Measurements from ENCODE around the gene KLHDC8A.
A peak's percentile ranks its signal among the peaks of the same experiment; 100 is the strongest.

- TF ChIP-seq FOXA1 (IDR thresholded peaks at IDR 0.05), result no peak
- no peak for TF ChIP-seq FOXA1 (CRISPR knock-in tag; IDR thresholded peaks at IDR 0.05)
- no peak for TF ChIP-seq FOSL2 (CRISPR knock-in tag; IDR thresholded peaks at IDR 0.05)
- no peak for TF ChIP-seq TARDBP (CRISPR knock-in tag; IDR thresholded peaks at IDR 0.05)
- no peak for TF ChIP-seq EP300 (IDR thresholded peaks at IDR 0.05; ENCODE audit: low read depth in 2 of 2, low read length in 2 of 2)
- TF ChIP-seq EP300 (CRISPR knock-in tag; IDR thresholded peaks at IDR 0.05; ENCODE audit: borderline replicate concordance), result no peak
- TF ChIP-seq TAF1 (CRISPR knock-in tag; IDR thresholded peaks at IDR 0.05), result no peak
- TF ChIP-seq ZNF549 (CRISPR knock-in tag; IDR thresholded peaks at IDR 0.05), result no peak
- TF ChIP-seq ZNF121 (CRISPR knock-in tag; IDR thresholded peaks at IDR 0.05), result no peak
- TF ChIP-seq ZNF576 (CRISPR knock-in tag; IDR thresholded peaks at IDR 0.05), result no peak
- no peak for TF ChIP-seq MYNN (CRISPR knock-in tag; IDR thresholded peaks at IDR 0.05; ENCODE audit: low read depth)
- TF ChIP-seq, protein P1, sequence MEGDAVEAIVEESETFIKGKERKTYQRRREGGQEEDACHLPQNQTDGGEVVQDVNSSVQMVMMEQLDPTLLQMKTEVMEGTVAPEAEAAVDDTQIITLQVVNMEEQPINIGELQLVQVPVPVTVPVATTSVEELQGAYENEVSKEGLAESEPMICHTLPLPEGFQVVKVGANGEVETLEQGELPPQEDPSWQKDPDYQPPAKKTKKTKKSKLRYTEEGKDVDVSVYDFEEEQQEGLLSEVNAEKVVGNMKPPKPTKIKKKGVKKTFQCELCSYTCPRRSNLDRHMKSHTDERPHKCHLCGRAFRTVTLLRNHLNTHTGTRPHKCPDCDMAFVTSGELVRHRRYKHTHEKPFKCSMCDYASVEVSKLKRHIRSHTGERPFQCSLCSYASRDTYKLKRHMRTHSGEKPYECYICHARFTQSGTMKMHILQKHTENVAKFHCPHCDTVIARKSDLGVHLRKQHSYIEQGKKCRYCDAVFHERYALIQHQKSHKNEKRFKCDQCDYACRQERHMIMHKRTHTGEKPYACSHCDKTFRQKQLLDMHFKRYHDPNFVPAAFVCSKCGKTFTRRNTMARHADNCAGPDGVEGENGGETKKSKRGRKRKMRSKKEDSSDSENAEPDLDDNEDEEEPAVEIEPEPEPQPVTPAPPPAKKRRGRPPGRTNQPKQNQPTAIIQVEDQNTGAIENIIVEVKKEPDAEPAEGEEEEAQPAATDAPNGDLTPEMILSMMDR (CRISPR knock-in tag; IDR thresholded peaks at IDR 0.05), result no peak
- no peak for TF ChIP-seq ZSCAN21 (CRISPR knock-in tag; IDR thresholded peaks at IDR 0.05; ENCODE audit: borderline replicate concordance)
- no peak for TF ChIP-seq IKZF4 (CRISPR knock-in tag; IDR thresholded peaks at IDR 0.05; ENCODE audit: borderline replicate concordance, low read depth, not compliant biosample characterization)
- TF ChIP-seq CENPBD1 (CRISPR knock-in tag; IDR thresholded peaks at IDR 0.05; ENCODE audit: borderline replicate concordance, low read depth), result no peak
- peak; percentile 43 for TF ChIP-seq ZEB1 (IDR thresholded peaks at IDR 0.05; ENCODE audit: insufficient replicate concordance, low read depth)
These were observed 34.8 kb downstream of the KLHDC8A start for GRCh38 chr1:205321959-205322283.

All from HepG2 (cell line).